AG04450 (cell line): ENCODE data around the gene STX16. TPM values are rescaled to one million over a fixed set of nuclear protein-coding genes. Genes with fewer than 3 reads are reported as not detected.
"Not testable (repeated sequence)": the region's sequence is repeated elsewhere in the genome, so short reads cannot be mapped to it uniquely, and the experiment has no call there.

Experiments
- CTCF ChIA-PET: fragments of 300-600, 350-600 bp; formaldehyde crosslinking; extraction: SDS; loops from one replicate; lab custom pipeline; 2022; ENCODE audit warnings: antibody characterized with exemption, inconsistent platforms; lab: Charles Lee
- POLR2A ChIA-PET: fragments of 350-600 bp; formaldehyde crosslinking; extraction: SDS; loops from one replicate; lab custom pipeline; 2021; ENCODE audit warnings: antibody characterized with exemption, inconsistent platforms; lab: Yijun Ruan, JAX
- DNase-seq: peaks from one replicate; pipeline ENCODE4 v3.0.0-alpha.2; 2011; ENCODE audit warnings: low read depth, low spot score
- H3K27ac ChIP-seq: one replicate; pipeline ENCODE4 v1.5.1; 2012; ENCODE audit warnings: low read depth, low read length, control low read depth
- H3K27me3 ChIP-seq: one replicate; pipeline ENCODE4 v1.6.0; 2012; ENCODE audit warnings: low read length; ENCODE audit not compliant: control insufficient read depth, insufficient read depth
- H3K4me3 ChIP-seq: 2 replicates; pipeline ENCODE4 v1.5.1; 2011; ENCODE audit warnings: mild to moderate bottlenecking, low read depth, low read length, control low read depth
- H3K9me3 ChIP-seq: 2 replicates; pipeline ENCODE4 v1.5.1; 2012; ENCODE audit warnings: low read length; ENCODE audit not compliant: control insufficient read depth, insufficient read depth
- polyA plus RNA-seq: library from polyadenylated mRNA; depleted of rRNA; stranded (reverse); fragments of >200 nt; gene quantifications from 2 replicates; pipeline ENCODE4 v1.2.3, GENCODE V29; 2011
- TF ChIP-seq, protein P1 (sequence below): IDR thresholded peaks from 2 replicates; pipeline ENCODE4 v1.5.1; 2011; ENCODE audit warnings: low read depth, low read length, control low read depth, inconsistent platforms

Gene STX16
- polyA plus RNA-seq, 1 experiment: 51.9 TPM

DNA sequence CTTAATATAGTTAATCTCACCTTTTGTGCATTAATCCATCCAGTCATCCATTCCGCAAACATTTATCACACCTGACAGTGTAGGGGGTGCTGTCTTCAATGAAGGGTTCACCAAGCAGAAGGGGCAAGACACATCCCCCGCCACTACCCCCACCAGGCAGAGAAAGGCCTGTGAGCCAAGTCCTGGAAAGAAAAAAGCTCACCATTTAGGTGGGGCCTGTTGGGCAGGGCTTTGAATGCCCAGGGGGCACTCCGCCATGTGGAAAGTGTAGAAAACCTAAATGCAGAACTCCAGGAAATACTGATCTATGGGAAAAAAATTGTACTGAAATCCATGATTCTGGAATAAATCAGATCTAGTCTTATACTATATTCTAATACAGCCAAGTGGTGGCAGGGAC is 4.8 kb upstream of the STX16 start:
- DNase-seq: no peak
- H3K4me3 ChIP-seq: no peak overlapping the region
- H3K9me3 ChIP-seq: peaks cover 2% of the 10 kb centered on the region; the same call in 1 of the 2 replicates
- ChIA-PET POLR2A (interaction anchor here (0.5 kb wide), 1 partner anchor 135 kb away, joined by 3 read pairs; no protein-coding TSS in a partner anchor), CTCF (no interaction called here)
- TF ChIP-seq, protein P1, sequence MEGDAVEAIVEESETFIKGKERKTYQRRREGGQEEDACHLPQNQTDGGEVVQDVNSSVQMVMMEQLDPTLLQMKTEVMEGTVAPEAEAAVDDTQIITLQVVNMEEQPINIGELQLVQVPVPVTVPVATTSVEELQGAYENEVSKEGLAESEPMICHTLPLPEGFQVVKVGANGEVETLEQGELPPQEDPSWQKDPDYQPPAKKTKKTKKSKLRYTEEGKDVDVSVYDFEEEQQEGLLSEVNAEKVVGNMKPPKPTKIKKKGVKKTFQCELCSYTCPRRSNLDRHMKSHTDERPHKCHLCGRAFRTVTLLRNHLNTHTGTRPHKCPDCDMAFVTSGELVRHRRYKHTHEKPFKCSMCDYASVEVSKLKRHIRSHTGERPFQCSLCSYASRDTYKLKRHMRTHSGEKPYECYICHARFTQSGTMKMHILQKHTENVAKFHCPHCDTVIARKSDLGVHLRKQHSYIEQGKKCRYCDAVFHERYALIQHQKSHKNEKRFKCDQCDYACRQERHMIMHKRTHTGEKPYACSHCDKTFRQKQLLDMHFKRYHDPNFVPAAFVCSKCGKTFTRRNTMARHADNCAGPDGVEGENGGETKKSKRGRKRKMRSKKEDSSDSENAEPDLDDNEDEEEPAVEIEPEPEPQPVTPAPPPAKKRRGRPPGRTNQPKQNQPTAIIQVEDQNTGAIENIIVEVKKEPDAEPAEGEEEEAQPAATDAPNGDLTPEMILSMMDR: no peak
- H3K27me3 ChIP-seq: no peaks in the 10 kb centered on the region
- H3K27ac ChIP-seq: no peak overlapping the region

DNA sequence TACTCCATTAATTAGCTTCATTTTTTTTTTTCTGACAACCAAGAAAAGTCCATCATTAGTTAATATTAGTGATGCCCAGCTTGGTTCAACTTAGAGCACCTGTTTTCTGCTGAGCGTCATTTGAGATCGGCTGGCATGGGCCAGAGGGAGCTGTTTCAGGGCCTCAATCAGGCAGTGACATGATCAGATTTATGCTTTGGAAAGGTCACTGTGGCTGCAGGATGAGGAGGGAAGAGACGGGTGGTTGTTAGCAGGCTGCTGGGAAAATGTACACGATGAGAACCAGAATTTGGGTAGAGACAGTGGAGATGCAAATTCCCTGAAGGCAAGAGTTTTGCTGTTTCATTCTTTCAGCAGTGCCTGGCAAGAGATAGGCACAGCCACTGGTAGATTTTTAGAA is 4.4 kb upstream of the STX16 start:
- Histone ChIP-seq H3K27ac (no peak overlapping the region), H3K4me3 (no peak overlapping the region), H3K27me3 (no peaks in the 10 kb centered on the region), H3K9me3 (peaks cover 5% of the 10 kb centered on the region; the same call in 1 of the 2 replicates)
- DNase-seq: no peak
- ChIA-PET CTCF (interaction anchor here (0.6 to 1.5 kb wide), 2 partner anchors 12 to 408 kb away, joined by 4 to 8 read pairs; no protein-coding TSS in a partner anchor), POLR2A (interaction anchor here (0.5 kb wide), 1 partner anchor 135 kb away, joined by 3 read pairs; no protein-coding TSS in a partner anchor)
- TF ChIP-seq, protein P1: no peak

DNA sequence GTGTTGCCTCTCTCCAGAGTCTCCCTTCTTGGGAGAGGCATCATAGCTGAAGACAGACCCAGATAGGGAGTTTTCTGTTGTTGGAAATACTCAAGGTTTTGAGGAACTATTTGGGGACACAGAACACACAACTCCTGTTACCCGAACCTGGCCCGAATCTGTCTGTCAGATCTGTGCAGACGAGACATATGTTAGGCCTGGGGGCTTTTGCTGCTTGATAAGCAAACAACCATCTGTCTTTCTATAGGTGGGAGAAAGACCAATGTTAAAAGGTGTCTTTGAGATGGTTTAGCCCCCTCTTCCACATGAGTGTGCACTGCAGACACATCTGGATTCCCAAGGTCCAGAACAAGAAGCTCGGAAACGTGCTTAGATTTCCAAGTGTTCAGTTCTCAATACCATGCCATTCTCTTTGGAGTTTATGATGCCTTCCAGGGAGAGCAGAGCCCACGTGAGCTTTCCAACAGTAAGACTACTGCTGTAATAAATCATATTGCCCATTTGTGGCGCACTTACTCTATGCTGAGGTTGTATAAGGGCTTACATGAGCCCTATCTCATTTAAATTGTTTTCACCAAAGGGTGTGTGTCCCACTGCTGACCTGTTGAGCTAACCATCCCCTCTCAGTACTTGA is 3.8 kb upstream of the STX16 start:
- no peaks in the 10 kb centered on the region for H3K27me3 ChIP-seq
- H3K9me3 ChIP-seq: peaks cover 5% of the 10 kb centered on the region; the same call in 1 of the 2 replicates
- TF ChIP-seq, protein P1: no peak
- no peak overlapping the region for H3K27ac ChIP-seq
- DNase-seq: no peak
- no peak overlapping the region for H3K4me3 ChIP-seq
- ChIA-PET CTCF (interaction anchor here (0.5 to 1.5 kb wide), 6 partner anchors 12 to 409 kb away, joined by 3 to 8 read pairs (median 4); no protein-coding TSS in a partner anchor), POLR2A (interaction anchor here (0.8 to 1.2 kb wide), 2 partner anchors 129 to 132 kb away, joined by 3 read pairs; partner anchors contain the start of gene APCDD1L)

DNA sequence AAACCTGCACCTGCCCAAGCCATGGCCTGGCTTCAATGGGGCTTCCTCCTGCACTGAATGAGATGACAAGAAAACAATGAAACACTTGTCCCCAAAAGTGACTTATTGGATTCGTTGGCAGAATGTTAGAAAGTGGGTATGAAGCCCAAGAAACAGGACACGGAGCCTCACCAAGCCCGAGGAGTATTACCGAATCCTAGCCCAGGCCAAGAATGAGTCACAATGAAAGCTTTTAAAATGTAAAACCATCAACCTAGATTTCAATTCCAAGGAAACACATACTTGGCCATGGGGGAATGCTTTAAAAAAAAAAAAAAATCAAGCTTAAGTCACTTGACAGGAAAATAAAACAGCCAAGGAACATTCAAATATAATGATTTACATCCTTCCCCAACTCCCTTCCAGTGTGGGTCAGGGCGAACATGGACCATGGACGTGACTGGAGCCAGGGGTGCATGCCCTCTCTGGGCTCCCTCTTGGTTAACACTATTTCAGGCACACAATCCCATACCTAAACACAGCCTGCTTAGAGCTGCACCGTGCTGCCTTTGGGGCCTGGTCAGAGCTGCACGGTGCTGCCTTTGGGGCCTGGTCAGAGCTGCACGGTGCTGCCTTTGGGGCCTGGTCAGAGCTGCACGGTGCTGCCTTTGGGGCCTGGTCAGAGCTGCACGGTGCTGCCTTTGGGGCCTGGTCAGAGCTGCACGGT is 3.1 kb upstream of the STX16 start:
- no peaks in the 10 kb centered on the region for H3K27me3 ChIP-seq
- peaks cover 5% of the 10 kb centered on the region; the same call in 1 of the 2 replicates for H3K9me3 ChIP-seq
- H3K4me3 ChIP-seq: no peak overlapping the region
- TF ChIP-seq, protein P1: no peak
- ChIA-PET CTCF (interaction anchor here (0.5 to 1.5 kb wide), 6 partner anchors 11 to 200 kb away, joined by 3 to 5 read pairs (median 4); no protein-coding TSS in a partner anchor), POLR2A (interaction anchor here (0.6 to 1.2 kb wide), 4 partner anchors 130 to 399 kb away, joined by 3 read pairs; partner anchors contain the start of gene APCDD1L)
- H3K27ac ChIP-seq: no peak overlapping the region
- peak; percentile 42 for DNase-seq

DNA sequence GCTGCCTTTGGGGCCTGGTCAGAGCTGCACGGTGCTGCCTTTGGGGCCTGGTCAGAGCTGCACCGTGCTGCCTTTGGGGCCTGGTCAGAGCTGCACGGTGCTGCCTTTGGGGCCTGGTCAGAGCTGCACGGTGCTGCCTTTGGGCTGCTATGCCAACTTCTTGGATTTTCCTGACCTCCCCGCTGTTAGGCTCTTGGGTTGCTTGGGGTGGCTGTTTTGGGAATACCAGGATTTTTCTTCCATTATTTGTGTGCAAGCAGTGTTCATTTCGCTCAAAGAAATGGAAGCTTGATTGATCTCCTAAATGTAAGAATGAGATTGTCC is 2.6 kb upstream of the STX16 start:
- DNase-seq, H3K27ac ChIP-seq, H3K27me3 ChIP-seq, H3K9me3 ChIP-seq, H3K4me3 ChIP-seq: not testable (repeated sequence)
- ChIA-PET CTCF (interaction anchor here (0.7 to 1.5 kb wide), 3 partner anchors 10 to 200 kb away, joined by 3 to 4 read pairs (median 3); no protein-coding TSS in a partner anchor), POLR2A (interaction anchor here (0.6 kb wide), 2 partner anchors 305 to 400 kb away, joined by 3 read pairs; no protein-coding TSS in a partner anchor)
